Astrocyte (in vitro differentiated cells and primary cell): ENCODE results near the gene FES.

Source experiments
- EZH2 ChIP-seq: IDR thresholded peaks from 2 replicates; pipeline ENCODE4 v1.6.1; 2012; ENCODE audit warnings: mild to moderate bottlenecking, low read length, inconsistent platforms; ENCODE audit not compliant: insufficient read depth
- TF ChIP-seq, protein P1 (sequence below): IDR thresholded peaks from 2 replicates; pipeline ENCODE4 v1.5.1; 2011; ENCODE audit warnings: low read depth, mild to moderate bottlenecking, inconsistent platforms, low read length, moderate library complexity; ENCODE audit not compliant: insufficient read depth

DNA sequence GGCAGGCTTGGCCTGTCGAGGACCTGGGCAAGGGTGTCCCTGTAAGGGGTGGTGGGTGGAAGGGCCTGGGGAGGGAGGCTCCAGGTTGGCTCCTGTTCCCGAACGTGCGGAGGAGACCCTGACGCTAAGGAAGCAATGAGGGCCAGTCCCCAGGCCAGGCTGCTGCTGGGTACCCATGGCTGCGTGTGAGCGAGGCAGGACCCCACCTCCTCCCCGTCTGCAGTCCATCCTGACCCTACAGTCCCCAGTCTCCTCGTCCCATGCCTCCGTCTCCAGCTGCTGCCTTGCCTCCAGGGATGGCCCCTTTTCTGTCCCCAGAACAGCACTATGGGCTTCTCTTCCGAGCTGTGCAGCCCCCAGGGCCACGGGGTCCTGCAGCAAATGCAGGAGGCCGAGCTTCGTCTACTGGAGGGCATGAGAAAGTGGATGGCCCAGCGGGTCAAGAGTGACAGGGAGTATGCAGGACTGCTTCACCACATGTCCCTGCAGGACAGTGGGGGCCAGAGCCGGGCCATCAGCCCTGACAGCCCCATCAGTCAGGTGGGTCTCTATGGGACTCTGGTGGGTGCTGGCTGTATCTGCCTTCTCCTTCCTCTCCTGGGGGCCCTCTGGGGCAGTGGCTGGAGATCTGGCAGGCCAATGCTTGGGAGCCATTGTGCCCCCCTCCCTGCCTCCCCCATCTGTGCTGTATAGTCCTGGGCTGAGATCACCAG lies 571 bp downstream of the FES start:
- no peak for TF ChIP-seq EZH2
- TF ChIP-seq, protein P1, sequence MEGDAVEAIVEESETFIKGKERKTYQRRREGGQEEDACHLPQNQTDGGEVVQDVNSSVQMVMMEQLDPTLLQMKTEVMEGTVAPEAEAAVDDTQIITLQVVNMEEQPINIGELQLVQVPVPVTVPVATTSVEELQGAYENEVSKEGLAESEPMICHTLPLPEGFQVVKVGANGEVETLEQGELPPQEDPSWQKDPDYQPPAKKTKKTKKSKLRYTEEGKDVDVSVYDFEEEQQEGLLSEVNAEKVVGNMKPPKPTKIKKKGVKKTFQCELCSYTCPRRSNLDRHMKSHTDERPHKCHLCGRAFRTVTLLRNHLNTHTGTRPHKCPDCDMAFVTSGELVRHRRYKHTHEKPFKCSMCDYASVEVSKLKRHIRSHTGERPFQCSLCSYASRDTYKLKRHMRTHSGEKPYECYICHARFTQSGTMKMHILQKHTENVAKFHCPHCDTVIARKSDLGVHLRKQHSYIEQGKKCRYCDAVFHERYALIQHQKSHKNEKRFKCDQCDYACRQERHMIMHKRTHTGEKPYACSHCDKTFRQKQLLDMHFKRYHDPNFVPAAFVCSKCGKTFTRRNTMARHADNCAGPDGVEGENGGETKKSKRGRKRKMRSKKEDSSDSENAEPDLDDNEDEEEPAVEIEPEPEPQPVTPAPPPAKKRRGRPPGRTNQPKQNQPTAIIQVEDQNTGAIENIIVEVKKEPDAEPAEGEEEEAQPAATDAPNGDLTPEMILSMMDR, result no peak
